ENCODE results near the gene HIVEP2. TPM values are rescaled to one million over a fixed set of nuclear protein-coding genes. Genes with fewer than 3 reads are reported as not detected.

Gene HIVEP2
- total RNA-seq, 1 donor from 2014 or later, result 11.8 TPM

DNA sequence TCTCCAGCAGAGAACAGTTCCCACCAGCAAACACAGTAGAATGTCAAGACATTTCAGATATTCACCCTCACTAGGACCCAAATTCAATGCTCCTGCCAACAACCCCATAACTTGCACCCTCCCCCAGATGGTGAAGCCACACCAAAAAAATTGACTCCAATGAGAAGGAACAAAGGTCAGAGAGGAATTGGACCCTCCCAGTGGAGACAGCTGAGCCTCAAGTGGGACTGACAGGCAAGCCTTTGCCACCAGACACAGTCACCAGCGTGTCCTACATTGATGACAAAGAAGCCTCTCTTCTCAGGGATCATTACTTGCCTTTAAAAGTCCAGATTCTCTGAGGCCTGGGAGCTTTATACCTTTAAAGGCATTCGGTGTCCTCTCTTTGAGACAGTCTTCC lies 64.8 kb downstream of the HIVEP2 start:
- TF ChIP-seq, protein P1, sequence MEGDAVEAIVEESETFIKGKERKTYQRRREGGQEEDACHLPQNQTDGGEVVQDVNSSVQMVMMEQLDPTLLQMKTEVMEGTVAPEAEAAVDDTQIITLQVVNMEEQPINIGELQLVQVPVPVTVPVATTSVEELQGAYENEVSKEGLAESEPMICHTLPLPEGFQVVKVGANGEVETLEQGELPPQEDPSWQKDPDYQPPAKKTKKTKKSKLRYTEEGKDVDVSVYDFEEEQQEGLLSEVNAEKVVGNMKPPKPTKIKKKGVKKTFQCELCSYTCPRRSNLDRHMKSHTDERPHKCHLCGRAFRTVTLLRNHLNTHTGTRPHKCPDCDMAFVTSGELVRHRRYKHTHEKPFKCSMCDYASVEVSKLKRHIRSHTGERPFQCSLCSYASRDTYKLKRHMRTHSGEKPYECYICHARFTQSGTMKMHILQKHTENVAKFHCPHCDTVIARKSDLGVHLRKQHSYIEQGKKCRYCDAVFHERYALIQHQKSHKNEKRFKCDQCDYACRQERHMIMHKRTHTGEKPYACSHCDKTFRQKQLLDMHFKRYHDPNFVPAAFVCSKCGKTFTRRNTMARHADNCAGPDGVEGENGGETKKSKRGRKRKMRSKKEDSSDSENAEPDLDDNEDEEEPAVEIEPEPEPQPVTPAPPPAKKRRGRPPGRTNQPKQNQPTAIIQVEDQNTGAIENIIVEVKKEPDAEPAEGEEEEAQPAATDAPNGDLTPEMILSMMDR (IDR thresholded peaks at IDR 0.05; ENCODE audit: unreplicated experiment), result no peak
- no peak for DNase-seq (ENCODE audit: low spot score, unreplicated experiment)
- no peak overlapping the region for H3K4me3 Mint-ChIP-seq (ENCODE audit: low read depth)
- peaks cover 15% of the 10 kb centered on the region for H3K27me3 Mint-ChIP-seq
- peaks cover 21% of the 10 kb centered on the region for H3K4me1 Mint-ChIP-seq (ENCODE audit: low read depth)
- no peaks in the 10 kb centered on the region for H3K36me3 Mint-ChIP-seq (ENCODE audit: insufficient read depth)
- no peaks in the 10 kb centered on the region for H3K9me3 Mint-ChIP-seq (ENCODE audit: low read depth)
- H3K27ac Mint-ChIP-seq, result no peak overlapping the region

GRCh38 chr6:142879527-142879926 lies 65.4 kb downstream of the HIVEP2 start:
- TF ChIP-seq, protein P1 (IDR thresholded peaks at IDR 0.05; ENCODE audit: unreplicated experiment), result no peak
- H3K27me3 Mint-ChIP-seq, result peaks cover 15% of the 10 kb centered on the region
- no peaks in the 10 kb centered on the region for H3K9me3 Mint-ChIP-seq (ENCODE audit: low read depth)
- DNase-seq (ENCODE audit: low spot score, unreplicated experiment), result no peak
- H3K36me3 Mint-ChIP-seq (ENCODE audit: insufficient read depth), result no peaks in the 10 kb centered on the region
- H3K4me3 Mint-ChIP-seq (ENCODE audit: low read depth), result no peak overlapping the region
- H3K4me1 Mint-ChIP-seq (ENCODE audit: low read depth), result peaks cover 21% of the 10 kb centered on the region
- H3K27ac Mint-ChIP-seq, result no peak overlapping the region

DNA sequence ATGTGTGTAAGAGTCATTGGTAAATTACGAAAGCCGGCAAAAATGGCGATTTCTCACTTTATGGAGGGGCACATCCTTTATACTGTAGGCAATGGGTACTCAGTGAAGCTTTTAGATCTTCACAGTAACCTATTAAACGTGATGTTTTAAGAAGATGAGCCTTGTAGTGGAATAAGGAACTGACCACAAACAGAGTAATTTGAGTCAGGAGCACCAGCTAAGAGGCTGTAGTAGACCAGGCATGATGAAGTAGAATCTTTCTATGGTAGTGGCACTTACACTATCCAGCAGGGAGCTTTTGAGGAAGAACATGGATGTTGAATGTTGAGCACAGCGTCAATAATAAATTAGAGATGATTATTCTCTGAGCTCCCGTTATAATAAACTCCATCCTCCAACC lies 65.9 kb downstream of the HIVEP2 start:
- Mint-ChIP-seq H3K4me3 (ENCODE audit: low read depth) (no peak overlapping the region), H3K9me3 (ENCODE audit: low read depth) (no peaks in the 10 kb centered on the region)

GRCh38 chr6:142878407-142878806 lies 66.6 kb downstream of the HIVEP2 start:
- TF ChIP-seq, protein P1 (IDR thresholded peaks at IDR 0.05; ENCODE audit: unreplicated experiment), result no peak
- peaks cover 15% of the 10 kb centered on the region for H3K27me3 Mint-ChIP-seq
- no peak overlapping the region for H3K4me3 Mint-ChIP-seq (ENCODE audit: low read depth)
- H3K9me3 Mint-ChIP-seq (ENCODE audit: low read depth), result no peaks in the 10 kb centered on the region
- DNase-seq (ENCODE audit: low spot score, unreplicated experiment), result no peak
- H3K27ac Mint-ChIP-seq, result no peak overlapping the region
- peaks cover 20% of the 10 kb centered on the region for H3K4me1 Mint-ChIP-seq (ENCODE audit: low read depth)
- no peaks in the 10 kb centered on the region for H3K36me3 Mint-ChIP-seq (ENCODE audit: insufficient read depth)

More for the DNA sequence above, 65.9 kb downstream of the HIVEP2 start:
- TF ChIP-seq, protein P1 (IDR thresholded peaks at IDR 0.05; ENCODE audit: unreplicated experiment), result no peak
- H3K27ac Mint-ChIP-seq, result no peak overlapping the region
- H3K36me3 Mint-ChIP-seq (ENCODE audit: insufficient read depth), result no peaks in the 10 kb centered on the region
- peaks cover 19% of the 10 kb centered on the region for H3K4me1 Mint-ChIP-seq (ENCODE audit: low read depth)
- no peak for DNase-seq (ENCODE audit: low spot score, unreplicated experiment)
- peaks cover 15% of the 10 kb centered on the region for H3K27me3 Mint-ChIP-seq

DNA sequence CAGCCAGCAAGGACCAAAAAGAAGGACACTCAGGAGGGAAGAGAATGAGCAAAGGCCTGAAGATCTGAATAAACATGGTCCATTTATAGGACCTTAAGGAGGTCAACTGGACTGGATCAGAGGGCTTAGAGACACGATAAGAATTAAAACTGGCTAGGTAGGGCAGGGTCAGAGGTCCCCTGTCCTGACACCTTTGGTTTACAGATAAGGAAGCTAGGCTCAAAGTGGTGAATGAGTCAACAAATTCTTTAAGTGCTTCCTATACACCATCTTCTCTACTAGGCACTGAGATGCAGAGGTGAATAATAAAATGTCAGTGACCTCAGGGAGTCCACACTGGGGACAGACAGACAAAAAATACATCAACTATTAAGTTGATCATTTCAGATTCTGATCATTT lies 70.3 kb downstream of the HIVEP2 start:
- no peaks in the 10 kb centered on the region for H3K9me3 Mint-ChIP-seq (ENCODE audit: low read depth)
- TF ChIP-seq, protein P1 (IDR thresholded peaks at IDR 0.05; ENCODE audit: unreplicated experiment), result no peak
- peaks cover 7% of the 10 kb centered on the region for H3K27me3 Mint-ChIP-seq
- no peak overlapping the region for H3K27ac Mint-ChIP-seq
- H3K36me3 Mint-ChIP-seq (ENCODE audit: insufficient read depth), result no peaks in the 10 kb centered on the region
- H3K4me3 Mint-ChIP-seq (ENCODE audit: low read depth), result no peak overlapping the region
- H3K4me1 Mint-ChIP-seq (ENCODE audit: low read depth), result peaks cover 36% of the 10 kb centered on the region
- no peak for DNase-seq (ENCODE audit: low spot score, unreplicated experiment)

Measured in progenitor cell of endocrine pancreas (in vitro differentiated cells).